Caki2 (cell line): ENCODE data around the gene PITPNM2. TPM values are rescaled to one million over a fixed set of nuclear protein-coding genes. Genes with fewer than 3 reads are reported as not detected.
A peak's percentile ranks its signal among the peaks of the same experiment; 100 is the strongest.

Source experiments
- DNase-seq: peaks from one replicate; pipeline ENCODE4 v3.0.0-alpha.2; 2015; ENCODE audit warnings: low read depth
- in situ Hi-C: cut with HindIII; loops from 2 replicates; pipeline ENCODE4 v1.10.0; 2016; ENCODE audit warnings: low sequenced_read_pairs, low pct_unique_long_range_greater_than_20kb, mixed read lengths
- total RNA-seq: library from RNA; depleted of rRNA; stranded (reverse); fragments of >200 nt; shearing (Covaris generic); gene quantifications from 2 replicates; pipeline ENCODE4 v1.2.3, GENCODE V29; 2014; ENCODE audit warnings: low replicate concordance; rRNA removed

PITPNM2 gene
- total RNA-seq = 4.7 and 8.0 TPM in 2 replicates

- DNase-seq = peak; percentile 51
Observed at GRCh38 chr12:123150744-123151456, at the start of gene PITPNM2. TSS of gene PITPNM2 (minus strand) at chr12:123151090. CDS start at chr12:123034590, 116,500 bp downstream.

GRCh38 chr12:123200414-123200813, 49.5 kb upstream of the PITPNM2 start:
- in situ Hi-C loops = no loop called here
- DNase-seq = no peak

More at GRCh38 chr12:123150744-123151456, at the start of gene PITPNM2:
- in situ Hi-C loops = no loop called here

GRCh38 chr12:123199936-123200335, 49.0 kb upstream of the PITPNM2 start:
- no peak for DNase-seq
- in situ Hi-C loops = no loop called here

DNA sequence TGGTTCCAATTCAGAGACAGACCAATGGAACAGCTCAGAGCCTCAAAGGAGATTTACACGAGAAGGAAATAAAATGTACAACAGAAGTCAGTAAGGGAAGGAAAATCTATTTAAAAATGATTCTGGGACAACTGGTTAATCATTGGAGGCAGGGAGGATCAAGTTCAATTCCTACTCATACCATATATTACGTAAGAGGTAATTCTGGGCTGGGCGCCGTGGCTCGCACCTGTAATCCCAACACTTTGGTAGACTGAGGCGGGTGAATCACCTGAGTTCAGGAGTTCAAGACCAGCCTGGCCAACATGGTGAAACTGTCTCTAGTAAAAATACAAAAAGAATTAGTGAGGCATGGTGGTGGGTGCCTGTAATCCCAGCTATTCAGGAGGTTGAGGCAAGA, 36.7 kb upstream of the PITPNM2 start:
- DNase-seq = no peak
- in situ Hi-C loops = no loop called here

- in situ Hi-C loops = no loop called here
- DNase-seq = no peak
Observed at GRCh38 chr12:123180171-123180570, 29.3 kb upstream of the PITPNM2 start.

DNA sequence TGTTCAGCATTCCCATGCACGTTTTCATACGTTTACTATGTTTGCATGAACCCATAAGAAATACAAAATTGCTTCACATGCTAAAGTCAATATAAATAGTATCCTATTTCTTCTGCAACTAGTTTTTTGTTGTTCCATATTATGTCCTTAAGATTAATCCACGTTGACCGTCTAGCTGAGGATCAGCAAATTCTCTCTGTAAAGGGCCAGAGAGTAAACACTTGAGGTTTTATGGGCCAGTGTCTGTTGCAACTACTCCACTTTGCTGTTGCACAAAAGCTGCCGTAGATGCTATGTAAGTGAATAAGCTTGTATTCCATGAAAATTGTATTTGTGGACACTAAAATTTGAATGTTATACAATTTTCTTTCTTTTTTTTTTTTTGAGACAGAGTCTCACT, 21.1 kb upstream of the PITPNM2 start:
- in situ Hi-C loops = no loop called here
- DNase-seq = no peak

GRCh38 chr12:123167329-123167728, 16.4 kb upstream of the PITPNM2 start:
- no peak for DNase-seq
- in situ Hi-C loops = no loop called here

GRCh38 chr12:123165537-123165936, 14.6 kb upstream of the PITPNM2 start:
- in situ Hi-C loops = no loop called here
- no peak for DNase-seq

GRCh38 chr12:123164710-123165261, 13.9 kb upstream of the PITPNM2 start:
- in situ Hi-C loops = no loop called here
- no peak for DNase-seq

DNA sequence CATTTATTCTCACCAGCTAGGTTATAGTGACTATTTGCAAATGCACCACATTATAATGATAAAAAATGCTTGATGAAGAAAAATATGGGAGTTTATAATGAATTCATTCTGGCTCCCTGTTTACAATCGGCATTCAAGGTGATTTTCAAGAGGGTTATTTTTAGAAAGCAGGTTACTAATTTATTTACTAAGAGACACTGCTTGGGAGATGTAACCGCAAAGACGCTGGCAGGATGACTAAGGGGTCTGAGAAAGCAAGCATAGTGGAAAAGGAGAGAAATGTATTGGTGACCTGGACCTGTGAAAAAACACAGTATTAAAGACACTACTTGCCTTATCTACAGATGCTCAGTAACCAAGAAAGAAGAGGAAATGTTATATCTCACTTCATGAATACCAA, 13.3 kb upstream of the PITPNM2 start:
- in situ Hi-C loops = no loop called here
- DNase-seq = peak; percentile 92

- in situ Hi-C loops = no loop called here
- no peak for DNase-seq
Observed at GRCh38 chr12:123163227-123163626, 12.3 kb upstream of the PITPNM2 start.

DNA sequence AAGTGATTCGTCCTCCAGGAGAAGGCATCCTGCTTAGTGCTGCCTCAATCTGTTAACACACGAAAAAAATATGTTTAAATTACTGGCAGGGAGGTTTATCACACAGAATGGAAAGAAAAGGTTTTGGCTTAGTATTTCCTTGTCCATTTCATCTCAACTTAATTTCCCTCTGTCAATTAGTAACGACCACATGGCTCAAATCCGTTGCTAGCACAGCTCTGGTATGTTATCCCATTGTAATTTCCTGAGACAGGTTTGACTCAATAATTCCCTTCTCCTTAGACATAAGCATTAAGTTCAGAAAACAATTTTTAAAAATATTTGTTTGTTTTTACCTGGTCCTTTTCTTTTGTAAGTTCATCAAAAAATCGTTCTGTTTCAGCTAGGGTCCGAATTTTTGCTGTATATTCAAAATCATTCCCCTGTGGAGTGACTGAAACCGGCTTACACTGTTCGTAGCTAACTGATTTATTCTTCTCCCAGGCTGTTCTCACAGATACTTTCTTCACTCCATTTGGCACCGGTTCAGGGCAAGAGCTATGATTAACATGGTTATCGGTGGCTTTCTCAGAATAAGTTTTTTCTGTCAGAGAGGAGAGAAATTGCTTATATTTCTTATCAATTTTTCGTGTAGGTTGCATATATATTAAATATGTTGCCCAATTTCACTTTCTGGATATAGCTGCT, 10.1 kb upstream of the PITPNM2 start:
- in situ Hi-C loops = no loop called here
- peak; percentile 69 for DNase-seq

- DNase-seq = no peak
- in situ Hi-C loops = no loop called here
Observed at GRCh38 chr12:123153906-123154305, 3.0 kb upstream of the PITPNM2 start.

DNA sequence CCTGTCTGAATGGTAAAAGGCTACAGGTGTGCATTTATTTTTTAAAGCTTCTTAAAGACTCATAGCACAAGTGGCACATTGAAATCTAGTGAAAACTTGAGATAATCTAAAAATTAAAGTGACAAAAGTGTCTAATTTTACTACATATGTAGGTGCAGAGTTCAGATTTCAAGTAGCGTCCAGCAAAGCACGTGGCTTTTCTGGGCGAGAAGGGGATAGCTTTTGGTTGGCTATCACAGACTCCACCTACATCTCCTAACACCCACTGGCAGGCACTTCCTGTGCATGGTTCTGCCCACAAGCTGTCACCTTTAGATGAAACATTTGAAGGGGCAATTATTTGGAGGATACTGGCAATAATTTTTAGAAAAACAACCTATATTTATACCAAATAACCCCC, 1.9 kb upstream of the PITPNM2 start:
- no peak for DNase-seq
- in situ Hi-C loops = no loop called here

DNA sequence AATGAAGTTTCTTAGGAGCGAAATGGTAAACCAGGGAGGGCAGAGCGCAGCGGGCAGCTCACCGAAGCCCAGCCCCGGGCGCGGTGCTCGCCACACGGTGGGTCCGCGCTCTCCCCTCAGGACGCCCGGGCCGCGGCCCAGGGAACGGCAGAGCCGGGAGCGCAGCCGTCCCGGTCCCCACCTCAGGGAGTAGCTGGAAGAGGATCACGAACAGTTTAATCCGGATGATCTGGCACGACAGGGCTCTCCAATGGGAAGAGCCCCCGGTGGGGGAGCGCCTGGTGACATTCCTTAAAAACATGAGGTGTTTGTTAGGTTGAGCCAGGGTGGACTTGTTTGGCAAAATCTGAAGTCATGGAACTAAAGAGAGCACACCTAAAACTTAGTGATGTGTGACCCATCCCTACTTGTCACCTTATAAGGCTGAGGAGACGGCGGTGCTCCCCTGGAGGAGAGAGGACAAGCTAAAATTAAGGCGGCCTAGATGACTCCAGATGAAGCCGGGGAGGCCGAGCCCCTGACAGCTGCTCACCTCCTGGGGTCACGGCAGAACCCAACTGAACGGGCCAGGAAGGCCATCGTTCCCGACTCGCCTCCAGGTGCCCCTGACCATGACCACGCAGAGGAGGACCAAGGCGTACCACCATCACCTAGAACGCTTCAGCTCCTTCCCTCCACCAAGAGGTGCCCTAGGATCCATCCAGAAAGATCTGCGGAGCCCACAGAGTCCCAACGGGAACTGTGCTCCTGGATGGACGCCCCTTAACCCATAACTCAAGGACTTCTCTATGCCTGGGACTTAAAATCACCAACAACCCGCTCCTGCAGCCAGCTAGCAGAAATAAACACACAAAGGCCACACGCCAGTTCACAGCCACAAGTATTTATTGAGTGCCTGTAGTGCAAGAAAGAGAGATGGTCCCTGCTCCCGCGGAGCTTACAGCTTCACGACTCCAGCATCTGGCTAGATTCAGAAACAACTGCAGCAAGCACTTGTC, 866 bp upstream of the PITPNM2 start:
- DNase-seq = peak; percentile 34
- in situ Hi-C loops = no loop called here

- DNase-seq = no peak
- in situ Hi-C loops = no loop called here
Observed at GRCh38 chr12:123150275-123150743, 581 bp downstream of the PITPNM2 start.

DNA sequence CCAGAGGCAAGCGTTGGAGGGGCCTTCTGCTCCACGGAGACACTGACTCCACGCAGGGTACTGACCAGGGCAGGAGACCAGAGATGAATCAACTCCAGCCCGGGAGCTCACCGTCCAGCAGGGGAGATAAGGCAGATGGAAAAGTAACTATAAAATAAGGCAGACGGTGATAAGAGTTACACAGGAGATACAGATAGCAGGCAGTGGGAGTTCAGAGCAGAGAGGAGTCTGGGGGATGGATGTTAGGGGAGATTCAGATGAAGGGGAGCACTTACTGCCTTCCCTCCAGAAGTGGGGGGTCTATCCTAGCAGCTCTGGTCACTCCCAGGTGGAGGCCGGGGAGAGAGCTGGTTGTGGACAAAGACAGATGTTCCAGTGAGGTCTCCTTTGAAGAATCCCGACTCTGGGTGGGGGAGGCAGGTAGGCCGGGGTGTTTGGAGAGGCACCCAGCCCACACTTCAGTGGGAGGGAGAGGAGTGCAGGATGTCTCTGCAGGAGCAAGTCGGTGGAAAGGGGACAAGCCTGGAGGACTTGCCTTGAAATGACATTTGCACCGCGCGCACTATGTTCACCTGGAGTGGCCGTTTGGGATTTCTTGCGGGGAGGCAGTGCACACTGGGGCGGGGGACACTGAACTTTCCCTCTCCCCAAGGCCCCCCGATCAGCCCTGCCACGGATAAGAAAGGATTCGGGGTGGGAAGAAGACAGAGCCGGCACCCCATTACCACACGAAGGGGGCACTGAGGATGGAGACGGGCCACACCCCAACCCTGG, 1.2 kb downstream of the PITPNM2 start:
- in situ Hi-C loops = no loop called here
- no peak for DNase-seq

DNA sequence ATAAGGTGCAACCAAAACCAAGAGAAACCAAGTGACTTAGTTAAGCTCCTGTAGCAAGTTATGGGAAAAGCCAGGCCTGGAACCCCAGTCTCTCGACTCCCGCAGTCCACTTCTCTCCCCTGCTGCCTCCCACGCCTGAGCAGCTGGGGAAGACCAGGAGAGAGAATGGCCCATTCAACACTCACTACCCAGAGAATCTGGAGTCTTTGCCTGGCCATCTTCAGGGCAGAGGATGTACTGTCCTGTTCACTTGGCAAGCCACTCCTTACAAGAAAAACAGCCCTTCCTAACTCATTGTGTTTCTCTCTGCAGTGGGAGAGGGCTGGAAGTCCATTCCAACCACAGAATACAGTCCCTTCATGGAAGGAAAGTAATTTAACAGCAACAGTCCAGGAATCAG, 1.8 kb downstream of the PITPNM2 start:
- no peak for DNase-seq
- in situ Hi-C loops = no loop called here
